Lung (tissue), 12 donors: Measurements from ENCODE around the gene CELF2. TPM values are rescaled to one million over a fixed set of nuclear protein-coding genes. Genes with fewer than 3 reads are reported as not detected.

Experiments used
- ATAC-seq: fragments of 200-7000 bp; cut with Tn5 transposase; one replicate; pipeline ENCODE4 v1.9.1; 2020; ENCODE audit warnings: moderate number of reproducible peaks; ENCODE audit not compliant: insufficient read depth, low FRiP score
- DNase-seq, 3 donors: peaks; one replicate each; pipeline ENCODE4 v3.0.0-alpha.2; 2013 to 2017
- H3K27ac ChIP-seq, 2 donors: one replicate each; pipeline ENCODE4 v1.5.1; 2013; ENCODE audit warnings: mild to moderate bottlenecking in 2 of 2, moderate library complexity in 2 of 2, control low read depth in 1 of 2, inconsistent platforms in 1 of 2, low read depth in 1 of 2, low read length in 1 of 2
- H3K27me3 ChIP-seq, 3 donors: one replicate each; pipeline ENCODE4 v1.5.1; 2013; ENCODE audit warnings: low read length in 2 of 3; ENCODE audit not compliant: control insufficient read depth in 3 of 3, insufficient read depth in 3 of 3
- H3K36me3 ChIP-seq, 4 donors: one replicate each; pipeline ENCODE4 v1.5.1; 2013; ENCODE audit warnings: low read length in 4 of 4, mild to moderate bottlenecking in 1 of 4, moderate library complexity in 1 of 4; ENCODE audit not compliant: control insufficient read depth in 4 of 4, insufficient read depth in 4 of 4
- H3K4me1 ChIP-seq, 5 donors: one replicate each; pipeline ENCODE4 v1.5.1; 2013; ENCODE audit warnings: low read length in 5 of 5, mild to moderate bottlenecking in 2 of 5, moderate library complexity in 1 of 5; ENCODE audit not compliant: control insufficient read depth in 5 of 5, insufficient read depth in 5 of 5
- H3K4me3 ChIP-seq: one replicate; pipeline ENCODE4 v1.5.1; 2013; ENCODE audit warnings: mild to moderate bottlenecking, control low read depth, moderate library complexity
- H3K9ac ChIP-seq, 2 donors: one replicate each; pipeline ENCODE4 v1.5.1; 2013; ENCODE audit warnings: low read length in 2 of 2, control low read depth in 1 of 2; ENCODE audit not compliant: insufficient read depth in 1 of 2
- H3K9me3 ChIP-seq, 4 donors: one replicate each; pipeline ENCODE4 v1.5.1; 2013; ENCODE audit warnings: low read length in 3 of 4, mild to moderate bottlenecking in 1 of 4, moderate library complexity in 1 of 4; ENCODE audit not compliant: control insufficient read depth in 4 of 4, insufficient read depth in 3 of 4
- CTCF ChIP-seq: IDR thresholded peaks from 2 replicates; pipeline ENCODE4 v1.5.1; 2012; ENCODE audit warnings: mild to moderate bottlenecking; ENCODE audit errors: control extremely low read depth, extremely low read depth
- WGBS, 2 donors: extraction: QIAGEN DNeasy Blood & Tissue Kit; methylation state at CpG; one replicate each; pipeline ENCODE4 v1.1.7; 2013; 5-methylcytosine and 5-hydroxymethylcytosine counted together
- polyA plus RNA-seq, 2 donors: library from polyadenylated mRNA; stranded (reverse); fragments of 200-250 nt; gene quantifications; one replicate each; pipeline ENCODE4 v1.2.1, GENCODE V29; 2013
- total RNA-seq, 2 donors: library from RNA; depleted of rRNA in 1 of 2; stranded (reverse); fragments of >200 nt in 1 of 2; gene quantifications; one replicate each; pipeline ENCODE4 v1.2.1, GENCODE V29; 2014 to 2021
- donor health status: control.
- donor health status: control.
- donor health status: Bipolar disorder and iron deficiency.
- donor health status: healthy.
- donor health status: DM: yes; HTN: yes; CAD: no.

Gene CELF2
- total and polyA plus RNA-seq, 4 donors = 13.6 to 115 (median 63.7) TPM

- H3K27me3 ChIP-seq = no peaks in the 10 kb centered on the region
- no peak for ATAC-seq
Observed at GRCh38 chr10:11002485-11002884, 15.2 kb upstream of the CELF2 start.

GRCh38 chr10:11002916-11003315 lies 14.8 kb upstream of the CELF2 start:
- no peak for ATAC-seq
- TF ChIP-seq CTCF = no peak
- 46 to 61% methylated on average over 3 of the region's 3 CpGs for WGBS, 2 donors

More at GRCh38 chr10:11002485-11002884, 15.2 kb upstream of the CELF2 start:
- H3K4me3 ChIP-seq = no peak overlapping the region
- 91 to 92% methylated on average over 5 of the region's 5 CpGs for WGBS, 2 donors
- H3K27ac ChIP-seq = no peak overlapping the region
- H3K9ac ChIP-seq = no peak overlapping the region
- DNase-seq = no peak
- peaks cover 0 to 21% (median 0%) of the 10 kb centered on the region in 5 donors for H3K4me1 ChIP-seq
- TF ChIP-seq CTCF = no peak
- H3K9me3 ChIP-seq = no peaks in the 10 kb centered on the region
- no peaks in the 10 kb centered on the region for H3K36me3 ChIP-seq

GRCh38 chr10:11003679-11004078 lies 14.0 kb upstream of the CELF2 start:
- Histone ChIP-seq H3K27ac (no peak overlapping the region), H3K9me3 (no peaks in the 10 kb centered on the region), H3K4me1 (peaks cover 0 to 21% (median 0%) of the 10 kb centered on the region in 5 donors), H3K36me3 (no peaks in the 10 kb centered on the region), H3K4me3 (no peak overlapping the region), H3K27me3 (no peaks in the 10 kb centered on the region), H3K9ac (no peak overlapping the region)
- no peak for ATAC-seq
- WGBS, 2 donors = 89 to 94% methylated on average over 4 of the region's 4 CpGs
- no peak for TF ChIP-seq CTCF
- DNase-seq = no peak

More at GRCh38 chr10:11002916-11003315, 14.8 kb upstream of the CELF2 start:
- Histone ChIP-seq H3K4me1 (peaks cover 0 to 21% (median 0%) of the 10 kb centered on the region in 5 donors), H3K9ac (no peak overlapping the region), H3K27me3 (no peaks in the 10 kb centered on the region), H3K4me3 (no peak overlapping the region), H3K9me3 (no peaks in the 10 kb centered on the region), H3K27ac (no peak overlapping the region), H3K36me3 (no peaks in the 10 kb centered on the region)
- DNase-seq = no peak
